Osteocyte (in vitro differentiated cells): ENCODE measurements around the gene OR2V2. TPM values are rescaled to one million over a fixed set of nuclear protein-coding genes. Genes with fewer than 3 reads are reported as not detected.
"Not testable (repeated sequence)": the region's sequence is repeated elsewhere in the genome, so short reads cannot be mapped to it uniquely, and the experiment has no call there.

Source experiments
- DNase-seq: peaks from one replicate; pipeline ENCODE4 v3.0.0; 2021; ENCODE audit warnings: mixed read lengths; ENCODE audit not compliant: unreplicated experiment; ENCODE audit errors: extremely low spot score
- H3K27ac Mint-ChIP-seq: one replicate; pipeline ENCODE4 v1.8.0; 2021; ENCODE audit warnings: mild to moderate bottlenecking, mixed read lengths; ENCODE audit not compliant: unreplicated experiment
- H3K27me3 Mint-ChIP-seq: one replicate; pipeline ENCODE4 v1.8.0; 2021; ENCODE audit warnings: mixed read lengths; ENCODE audit not compliant: unreplicated experiment
- H3K36me3 Mint-ChIP-seq: one replicate; pipeline ENCODE4 v1.8.0; 2021; ENCODE audit warnings: mixed read lengths; ENCODE audit not compliant: unreplicated experiment
- H3K4me1 Mint-ChIP-seq: one replicate; pipeline ENCODE4 v1.8.0; 2021; ENCODE audit warnings: mixed read lengths; ENCODE audit not compliant: unreplicated experiment
- H3K4me3 Mint-ChIP-seq: one replicate; pipeline ENCODE4 v1.8.0; 2021; ENCODE audit warnings: mild to moderate bottlenecking, moderate library complexity, mixed read lengths; ENCODE audit not compliant: unreplicated experiment
- H3K9me3 Mint-ChIP-seq: one replicate; pipeline ENCODE4 v1.8.0; 2021; ENCODE audit warnings: mixed read lengths; ENCODE audit not compliant: unreplicated experiment
- long read RNA-seq: library from polyadenylated mRNA; unstranded; transcript quantifications from one replicate; pipeline ENCODE4 v2.0.0, GENCODE V29; 2021
- total RNA-seq: library from RNA; stranded (reverse); gene quantifications from 2 replicates; pipeline ENCODE4 v1.2.1, GENCODE V29; 2021
- TF ChIP-seq, protein P1 (sequence below): fragments of 200-600 bp; sonication (generic); IDR thresholded peaks from 2 replicates; pipeline ENCODE4 v1.5.0; 2021; ENCODE audit warnings: antibody characterized with exemption, mild to moderate bottlenecking, moderate library complexity

Gene OR2V2, protein sequence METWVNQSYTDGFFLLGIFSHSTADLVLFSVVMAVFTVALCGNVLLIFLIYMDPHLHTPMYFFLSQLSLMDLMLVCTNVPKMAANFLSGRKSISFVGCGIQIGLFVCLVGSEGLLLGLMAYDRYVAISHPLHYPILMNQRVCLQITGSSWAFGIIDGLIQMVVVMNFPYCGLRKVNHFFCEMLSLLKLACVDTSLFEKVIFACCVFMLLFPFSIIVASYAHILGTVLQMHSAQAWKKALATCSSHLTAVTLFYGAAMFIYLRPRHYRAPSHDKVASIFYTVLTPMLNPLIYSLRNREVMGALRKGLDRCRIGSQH
- not detected in 2 replicates for total RNA-seq
- long read RNA-seq, result 0 reads

DNA sequence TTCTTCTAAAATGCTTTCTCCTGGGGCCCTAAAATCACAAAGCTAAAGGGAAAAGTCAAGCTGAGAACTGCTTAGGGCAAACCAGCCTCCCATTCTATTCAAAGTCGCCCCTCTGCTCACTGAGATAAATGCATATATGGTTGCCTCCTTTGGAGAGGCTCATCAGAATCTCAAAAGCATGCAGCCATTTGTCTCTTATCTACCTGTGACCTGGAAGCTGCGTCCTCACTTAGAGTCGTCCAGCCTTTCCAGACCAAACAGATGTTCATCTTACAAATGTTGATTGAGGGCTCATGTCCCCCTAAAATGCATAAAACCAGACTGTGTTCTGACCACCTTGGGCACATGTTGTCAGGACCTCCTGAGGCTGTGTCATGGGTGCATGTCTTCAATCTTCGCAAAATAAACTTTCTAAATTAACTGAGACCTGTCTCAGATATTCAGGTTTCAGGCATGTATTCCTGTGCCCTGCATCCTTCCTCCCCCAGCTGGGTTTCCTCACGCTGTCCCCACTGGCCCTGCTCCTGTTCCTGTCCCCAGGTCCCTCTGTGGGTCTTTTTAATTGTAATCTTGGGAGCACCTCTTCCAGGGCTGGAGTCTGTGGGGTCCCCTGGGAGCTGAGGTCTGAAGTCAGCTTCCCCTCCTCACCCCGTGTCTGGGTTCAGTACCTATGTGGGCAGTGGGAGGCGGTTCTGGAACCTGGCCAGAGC, at the start of gene OR2V2:
TSS of gene OR2V2 (plus strand) at position 660 of the 710 bp plus-strand sequence. CDS start 7,357 bp downstream, outside the sequence.
- not testable (repeated sequence) for H3K4me3 Mint-ChIP-seq, H3K36me3 Mint-ChIP-seq, DNase-seq, H3K4me1 Mint-ChIP-seq, H3K9me3 Mint-ChIP-seq, H3K27ac Mint-ChIP-seq
- peaks cover 49% of the 10 kb centered on the region for H3K27me3 Mint-ChIP-seq

DNA sequence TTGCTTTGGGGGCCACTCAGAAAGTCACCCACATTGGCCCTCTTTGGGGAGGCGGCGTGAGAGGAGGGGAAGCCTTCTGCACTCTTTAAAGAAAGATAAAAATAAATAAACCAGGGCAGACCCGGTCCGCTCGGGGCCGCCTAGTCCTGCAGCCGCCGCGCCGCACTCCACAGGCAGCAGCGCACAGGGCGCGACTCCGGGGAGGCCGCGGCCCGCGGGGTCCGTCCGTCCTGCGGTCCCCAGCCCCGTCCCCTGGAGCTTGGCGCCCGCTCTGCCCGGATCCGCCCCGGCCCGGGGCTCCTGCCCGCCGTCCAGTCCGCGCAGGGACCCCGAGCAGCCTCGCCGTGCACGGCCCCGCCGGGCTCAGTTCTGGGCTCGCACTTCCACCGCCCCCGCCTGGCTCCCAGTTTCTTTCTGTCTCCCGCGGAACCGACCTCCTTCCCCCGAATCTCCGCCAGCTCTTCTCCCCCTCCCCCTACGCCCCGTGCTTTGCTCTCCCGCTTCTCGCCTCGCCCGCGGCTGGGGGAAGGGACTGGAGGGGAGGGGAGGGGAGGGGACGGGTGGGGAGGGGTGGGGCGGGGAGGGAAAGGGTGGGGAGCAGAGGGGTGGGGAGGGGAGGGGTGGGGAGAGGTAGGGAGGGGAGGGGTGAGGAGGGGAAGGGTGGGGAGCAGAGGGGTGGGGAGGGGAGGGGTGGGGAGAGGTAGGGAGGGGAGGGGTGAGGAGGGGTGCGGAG, 49.5 kb upstream of the OR2V2 start:
- DNase-seq, H3K27ac Mint-ChIP-seq, H3K9me3 Mint-ChIP-seq, H3K36me3 Mint-ChIP-seq, H3K4me1 Mint-ChIP-seq, H3K4me3 Mint-ChIP-seq: not testable (repeated sequence)
- peaks cover 17% of the 10 kb centered on the region for H3K27me3 Mint-ChIP-seq

GRCh38 chr5:181098762-181099601, 48.4 kb upstream of the OR2V2 start:
- H3K27me3 Mint-ChIP-seq, result peaks cover 22% of the 10 kb centered on the region
- H3K27ac Mint-ChIP-seq, result no peak overlapping the region
- DNase-seq, result no peak
- TF ChIP-seq, protein P1, sequence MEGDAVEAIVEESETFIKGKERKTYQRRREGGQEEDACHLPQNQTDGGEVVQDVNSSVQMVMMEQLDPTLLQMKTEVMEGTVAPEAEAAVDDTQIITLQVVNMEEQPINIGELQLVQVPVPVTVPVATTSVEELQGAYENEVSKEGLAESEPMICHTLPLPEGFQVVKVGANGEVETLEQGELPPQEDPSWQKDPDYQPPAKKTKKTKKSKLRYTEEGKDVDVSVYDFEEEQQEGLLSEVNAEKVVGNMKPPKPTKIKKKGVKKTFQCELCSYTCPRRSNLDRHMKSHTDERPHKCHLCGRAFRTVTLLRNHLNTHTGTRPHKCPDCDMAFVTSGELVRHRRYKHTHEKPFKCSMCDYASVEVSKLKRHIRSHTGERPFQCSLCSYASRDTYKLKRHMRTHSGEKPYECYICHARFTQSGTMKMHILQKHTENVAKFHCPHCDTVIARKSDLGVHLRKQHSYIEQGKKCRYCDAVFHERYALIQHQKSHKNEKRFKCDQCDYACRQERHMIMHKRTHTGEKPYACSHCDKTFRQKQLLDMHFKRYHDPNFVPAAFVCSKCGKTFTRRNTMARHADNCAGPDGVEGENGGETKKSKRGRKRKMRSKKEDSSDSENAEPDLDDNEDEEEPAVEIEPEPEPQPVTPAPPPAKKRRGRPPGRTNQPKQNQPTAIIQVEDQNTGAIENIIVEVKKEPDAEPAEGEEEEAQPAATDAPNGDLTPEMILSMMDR, result no peak
- no peaks in the 10 kb centered on the region for H3K9me3 Mint-ChIP-seq
- H3K4me1 Mint-ChIP-seq, result peaks cover 7% of the 10 kb centered on the region
- H3K36me3 Mint-ChIP-seq, result no peaks in the 10 kb centered on the region
- no peak overlapping the region for H3K4me3 Mint-ChIP-seq

GRCh38 chr5:181099602-181100086, 47.7 kb upstream of the OR2V2 start:
- H3K36me3 Mint-ChIP-seq, result no peaks in the 10 kb centered on the region
- peaks cover 28% of the 10 kb centered on the region for H3K27me3 Mint-ChIP-seq
- no peak for DNase-seq
- TF ChIP-seq, protein P1, result no peak
- no peaks in the 10 kb centered on the region for H3K9me3 Mint-ChIP-seq
- no peak overlapping the region for H3K27ac Mint-ChIP-seq
- H3K4me3 Mint-ChIP-seq, result peak overlapping the region; percentile 48
- H3K4me1 Mint-ChIP-seq, result peaks cover 11% of the 10 kb centered on the region

DNA sequence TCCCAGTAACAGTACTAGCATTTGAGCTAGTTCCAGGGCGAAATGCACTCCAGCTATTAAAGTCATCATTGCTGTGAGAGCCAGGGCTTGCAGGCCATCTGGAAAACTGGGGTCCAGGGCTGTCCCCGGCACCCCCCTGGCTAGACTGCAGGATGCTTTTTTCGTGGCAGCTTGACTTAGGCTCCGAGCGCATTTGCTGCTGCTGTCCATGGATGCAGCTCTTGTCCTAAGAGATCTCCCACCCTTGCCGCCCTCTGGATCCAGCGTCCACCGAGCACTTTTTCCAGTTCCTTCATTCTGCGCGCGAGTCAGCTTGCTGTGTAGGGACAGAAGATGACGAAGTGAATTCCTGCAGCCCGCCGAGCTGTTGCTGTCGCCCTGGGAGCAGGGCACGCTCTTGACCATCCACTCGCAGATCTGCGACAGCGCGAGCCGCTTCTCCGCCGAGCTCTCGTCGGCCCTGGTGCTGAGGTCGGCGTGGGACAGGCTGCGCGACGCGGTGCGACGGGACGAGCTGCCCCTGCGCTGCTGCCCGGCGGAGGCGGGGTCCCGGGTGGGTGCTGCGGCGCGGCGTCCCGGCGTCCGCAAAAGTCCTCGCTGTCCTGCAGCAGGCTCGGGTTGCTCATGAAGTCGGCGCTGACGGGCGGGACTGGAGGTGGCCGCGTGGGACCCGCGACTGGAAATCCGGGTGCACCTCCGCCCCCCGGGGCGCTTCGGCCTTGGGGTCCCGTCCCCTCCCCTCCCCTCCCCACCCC, 47.1 kb upstream of the OR2V2 start:
- Mint-ChIP-seq H3K27me3 (peaks cover 32% of the 10 kb centered on the region), H3K4me3 (peak overlapping the region; percentile 48), H3K27ac (no peak overlapping the region), H3K4me1 (peaks cover 11% of the 10 kb centered on the region), H3K36me3 (no peaks in the 10 kb centered on the region), H3K9me3 (no peaks in the 10 kb centered on the region)
- TF ChIP-seq, protein P1, result no peak
- peak; percentile 83 for DNase-seq

DNA sequence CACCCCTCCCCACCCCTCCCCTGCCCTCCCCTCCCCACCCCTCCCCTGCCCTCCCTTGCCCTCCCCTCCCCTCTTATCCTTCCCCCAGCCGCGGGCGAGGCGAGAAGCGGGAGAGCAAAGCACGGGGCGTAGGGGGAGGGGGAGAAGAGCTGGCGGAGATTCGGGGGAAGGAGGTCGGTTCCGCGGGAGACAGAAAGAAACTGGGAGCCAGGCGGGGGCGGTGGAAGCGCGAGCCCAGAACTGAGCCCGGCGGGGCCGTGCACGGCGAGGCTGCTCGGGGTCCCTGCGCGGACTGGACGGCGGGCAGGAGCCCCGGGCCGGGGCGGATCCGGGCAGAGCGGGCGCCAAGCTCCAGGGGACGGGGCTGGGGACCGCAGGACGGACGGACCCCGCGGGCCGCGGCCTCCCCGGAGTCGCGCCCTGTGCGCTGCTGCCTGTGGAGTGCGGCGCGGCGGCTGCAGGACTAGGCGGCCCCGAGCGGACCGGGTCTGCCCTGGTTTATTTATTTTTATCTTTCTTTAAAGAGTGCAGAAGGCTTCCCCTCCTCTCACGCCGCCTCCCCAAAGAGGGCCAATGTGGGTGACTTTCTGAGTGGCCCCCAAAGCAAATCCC, 46.2 kb upstream of the OR2V2 start:
- not testable (repeated sequence) for H3K27ac Mint-ChIP-seq, H3K36me3 Mint-ChIP-seq, H3K9me3 Mint-ChIP-seq, H3K4me3 Mint-ChIP-seq
- Mint-ChIP-seq H3K4me1 (peaks cover 11% of the 10 kb centered on the region), H3K27me3 (peaks cover 40% of the 10 kb centered on the region)
- DNase-seq, result peak; percentile 77

- H3K4me1 Mint-ChIP-seq, result peaks cover 11% of the 10 kb centered on the region
- peaks cover 47% of the 10 kb centered on the region for H3K27me3 Mint-ChIP-seq
- not testable (repeated sequence) for H3K36me3 Mint-ChIP-seq, H3K4me3 Mint-ChIP-seq, DNase-seq, H3K9me3 Mint-ChIP-seq, H3K27ac Mint-ChIP-seq
These were observed 45.3 kb upstream of the OR2V2 start for GRCh38 chr5:181101930-181102674.
